Activated CD4-positive, alpha-beta T cell treated with anti-CD3 and anti-CD28 coated beads, Interleukin-2, Interleukin-4, amounts not matched to agents 100 ng/mL and 50 ng/mL, durations not matched to agents 16 hours and 8 hours (primary cell): ENCODE results near the gene ADAMTS10.
A peak's percentile ranks its signal among the peaks of the same experiment; 100 is the strongest.
"Not testable (repeated sequence)": the region's sequence is repeated elsewhere in the genome, so short reads cannot be mapped to it uniquely, and the experiment has no call there.

Experiments used
- DNase-seq: peaks from one replicate; pipeline ENCODE4 v3.0.0-alpha.2; 2020; ENCODE audit warnings: low spot score

The ADAMTS10 gene

DNA sequence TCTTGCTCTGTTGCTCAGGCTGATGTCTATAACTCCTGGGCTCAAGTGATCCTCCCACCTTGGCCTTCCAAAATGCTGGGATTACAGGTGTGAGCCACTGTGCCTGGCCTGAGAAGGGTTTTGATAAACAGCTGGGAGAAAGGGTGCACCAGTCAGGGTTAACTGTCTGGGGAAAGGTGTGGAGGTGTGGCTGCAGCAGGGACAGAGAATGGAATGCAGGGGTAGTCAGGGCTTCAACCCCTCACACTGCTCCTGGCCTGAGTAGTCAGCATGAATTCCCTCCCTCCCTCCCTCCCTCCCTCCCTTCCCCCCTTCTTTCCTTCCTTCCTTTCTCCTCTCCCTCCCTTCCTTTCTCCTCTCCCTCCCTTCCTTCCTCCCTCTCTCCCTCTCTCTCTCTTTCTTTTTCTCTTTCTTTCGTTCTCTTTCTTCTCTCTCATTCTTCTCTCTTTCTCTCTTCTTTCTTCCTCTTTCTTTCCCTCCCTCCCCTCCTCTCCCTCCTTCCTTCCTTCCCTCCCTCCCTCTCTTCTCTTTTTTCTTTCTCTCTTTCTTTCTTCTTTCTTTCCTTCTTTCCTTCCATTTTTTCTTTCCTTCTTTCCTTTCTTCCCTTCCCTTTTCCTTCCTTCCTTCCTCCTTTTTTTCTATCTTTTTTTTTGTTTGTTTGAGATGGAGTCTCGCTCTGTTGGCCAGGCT, 49.3 kb downstream of the ADAMTS10 start:
- no peak for DNase-seq

- DNase-seq: no peak
Measured at GRCh38 chr19:8558325-8558724, 52.2 kb downstream of the ADAMTS10 start.

DNA sequence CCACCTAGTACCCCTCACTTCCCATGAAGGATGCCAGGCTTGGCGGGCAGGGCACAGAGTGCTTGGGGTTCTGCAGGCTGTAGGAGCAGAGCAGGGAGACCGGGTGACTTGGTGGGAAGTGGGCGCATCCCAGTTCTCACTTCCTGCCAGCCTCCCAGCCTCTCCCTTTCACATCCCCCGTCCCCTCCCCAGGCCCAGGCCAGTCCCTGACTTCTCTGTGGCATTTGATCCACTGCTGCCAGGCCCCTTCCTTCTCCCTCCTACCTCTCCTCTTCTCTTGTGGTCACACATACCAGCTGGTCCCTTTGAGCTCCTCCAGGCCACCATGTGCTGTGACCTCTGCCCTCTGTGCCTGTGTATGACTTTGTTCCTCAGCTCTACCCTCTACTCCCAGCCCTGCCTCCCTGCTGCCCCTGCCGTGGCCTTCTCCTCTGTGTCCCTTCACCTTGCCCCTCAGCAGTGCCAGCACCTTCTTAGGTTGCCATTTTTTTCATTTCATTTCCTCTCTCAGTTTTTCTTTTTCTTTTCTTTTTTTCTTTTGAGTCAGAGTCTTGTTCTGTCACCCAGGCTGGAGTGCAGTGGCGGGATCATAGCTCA, 52.8 kb downstream of the ADAMTS10 start:
- DNase-seq: no peak

DNA sequence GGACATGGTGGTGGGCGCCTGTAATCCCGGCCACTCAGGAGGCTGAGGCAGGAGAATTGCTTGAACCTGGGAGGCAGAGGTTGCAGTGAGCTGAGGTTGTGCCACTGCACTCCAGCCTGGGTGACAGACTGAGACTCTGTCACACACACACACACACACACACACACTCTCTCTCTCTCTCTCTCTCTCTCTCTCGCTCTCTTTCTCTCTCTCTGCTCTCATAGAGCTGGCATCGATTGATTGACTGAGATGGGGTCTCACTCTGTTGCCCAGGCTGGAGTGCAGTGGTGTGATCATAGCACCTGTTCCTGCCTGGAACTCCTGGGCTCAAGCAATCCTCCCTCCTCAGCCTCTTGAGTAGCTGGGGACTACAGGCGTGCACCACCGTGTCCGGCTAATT, 56.8 kb downstream of the ADAMTS10 start:
- DNase-seq: not testable (repeated sequence)

DNA sequence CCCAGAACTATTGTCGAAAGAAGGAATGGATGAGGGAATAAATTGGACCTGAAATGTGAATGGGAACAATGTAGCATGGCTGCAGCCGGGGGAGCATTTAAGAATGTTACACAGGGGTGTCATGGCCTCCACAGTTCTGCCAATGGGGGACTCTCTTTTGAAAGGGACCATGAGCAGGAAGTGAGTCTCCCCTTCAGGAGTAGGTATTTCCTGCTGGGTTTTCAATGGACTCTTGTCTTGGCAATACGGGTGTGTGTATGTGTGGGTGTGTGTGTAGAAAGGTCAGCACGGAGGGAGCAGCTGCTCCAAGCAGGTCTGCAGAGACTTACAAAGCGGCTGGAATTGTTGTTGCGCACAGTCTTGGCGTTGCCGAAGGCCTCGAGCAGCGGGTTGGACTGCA, 57.7 kb downstream of the ADAMTS10 start:
- peak; percentile 19 for DNase-seq

GRCh38 chr19:8550070-8550469, 60.4 kb downstream of the ADAMTS10 start:
- DNase-seq: no peak

GRCh38 chr19:8545743-8546142, 64.8 kb downstream of the ADAMTS10 start:
- no peak for DNase-seq

DNA sequence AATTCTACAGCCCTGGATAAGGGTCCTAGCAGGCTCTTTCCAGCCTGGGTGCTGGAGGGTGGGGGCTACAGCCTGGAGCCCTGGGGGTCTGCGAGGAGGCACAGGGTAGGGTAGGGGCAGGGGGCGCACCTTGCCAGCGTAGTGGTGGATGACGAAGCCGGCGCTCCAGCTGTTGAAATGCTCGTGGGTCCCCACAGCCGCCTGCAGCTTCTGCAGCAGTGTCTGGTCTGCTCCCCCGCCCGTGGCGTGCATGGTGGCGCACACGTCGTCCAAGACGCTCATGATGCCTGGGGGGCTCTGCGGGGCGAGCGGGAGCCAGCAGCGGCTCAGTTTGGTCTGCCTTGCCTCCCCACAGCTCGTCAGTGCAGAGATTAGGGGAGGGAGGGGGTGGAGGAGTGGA, 66.3 kb downstream of the ADAMTS10 start:
- DNase-seq: no peak

GRCh38 chr19:8539621-8540149, 70.8 kb downstream of the ADAMTS10 start:
- DNase-seq: no peak

GRCh38 chr19:8537099-8537498, 73.4 kb downstream of the ADAMTS10 start:
- no peak for DNase-seq

- no peak for DNase-seq
Measured at GRCh38 chr19:8536282-8536681, 74.2 kb downstream of the ADAMTS10 start.

DNA sequence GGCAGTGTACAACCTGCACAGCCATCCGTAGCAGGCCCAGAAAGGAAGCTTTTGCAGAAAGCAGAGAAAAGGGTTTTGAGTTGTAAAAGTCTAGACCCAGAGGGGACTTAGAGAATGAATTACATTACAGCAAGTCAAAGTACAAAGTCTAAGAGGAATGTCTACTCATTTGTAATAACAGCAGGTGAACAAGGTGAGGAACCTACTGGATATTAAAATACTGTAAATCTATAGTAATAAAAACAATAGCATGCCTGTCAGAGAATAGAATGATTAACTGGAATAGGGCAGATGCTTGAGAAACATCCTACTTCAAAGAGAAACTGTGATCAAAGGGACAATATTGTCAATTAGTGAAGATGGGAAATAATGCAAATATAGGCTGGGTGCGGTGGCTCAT, 78.3 kb downstream of the ADAMTS10 start:
- DNase-seq: no peak

DNA sequence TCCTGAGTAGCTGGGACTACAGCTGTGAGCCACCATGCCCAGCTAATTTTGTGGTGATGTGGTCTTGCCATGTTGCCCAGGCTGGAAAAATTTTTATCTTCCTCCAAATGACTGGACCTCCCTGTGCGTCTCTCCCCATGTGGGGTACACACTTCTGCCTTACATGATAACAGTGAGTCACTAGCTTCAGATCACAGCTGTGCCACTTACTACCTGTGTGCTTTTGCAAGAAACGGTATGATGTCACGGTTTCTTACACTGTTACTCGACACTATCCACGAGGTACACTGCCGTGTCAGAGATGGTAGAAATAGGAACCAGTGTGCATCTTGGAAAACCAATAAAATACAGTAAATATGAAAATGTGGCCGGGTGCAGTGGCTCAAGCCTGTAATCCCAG, 79.0 kb downstream of the ADAMTS10 start:
- no peak for DNase-seq
